ENCODE data around the gene UGT1A7.

DNA sequence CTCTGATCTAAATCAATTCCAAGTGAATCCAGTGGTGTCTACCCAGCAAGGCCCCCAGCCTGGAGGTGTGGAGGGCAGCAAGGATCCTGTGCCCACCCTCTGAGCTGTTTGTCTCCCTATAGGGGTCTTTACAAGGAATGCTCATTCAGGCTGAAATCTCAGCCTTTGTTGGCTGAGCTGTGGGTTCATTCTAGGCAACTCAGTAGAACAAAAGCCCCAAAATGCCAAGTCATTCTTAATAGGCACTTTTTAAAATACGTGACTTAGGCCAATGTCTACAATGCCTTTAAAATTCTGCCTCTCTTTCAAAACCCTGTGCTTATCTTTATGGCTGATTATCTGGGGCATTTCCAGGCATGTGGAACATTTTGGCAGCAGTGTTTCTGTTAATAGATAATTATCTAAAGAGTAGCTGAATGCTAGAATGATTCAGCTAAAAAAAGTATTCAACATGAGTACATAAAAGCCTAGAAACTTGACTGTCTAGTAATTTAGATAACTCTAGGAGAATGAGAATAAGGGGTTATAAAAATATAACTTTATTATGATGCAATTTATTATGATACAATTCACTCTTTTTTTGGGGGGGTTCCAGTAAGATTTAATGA, 18.4 kb downstream of the UGT1A7 start:
- TF ChIP-seq ZNF565 (CRISPR knock-in tag; conservative IDR thresholded peaks at IDR 0.05; ENCODE audit: low read depth) (no peak; the same call in 1 of the 2 replicates), RARB (CRISPR knock-in tag; IDR thresholded peaks at IDR 0.05) (no peak), ZFP3 (CRISPR knock-in tag; IDR thresholded peaks at IDR 0.05) (0 out of 2 replicates have a peak, but pooled peaks have one; percentile 63), GLIS3 (CRISPR knock-in tag; IDR thresholded peaks at IDR 0.05) (no peak), ZFP30 (CRISPR knock-in tag; IDR thresholded peaks at IDR 0.05) (no peak), ZC3H10 (CRISPR knock-in tag; IDR thresholded peaks at IDR 0.05) (no peak), SNAI2 (CRISPR knock-in tag; IDR thresholded peaks at IDR 0.05) (no peak), TCF4 (CRISPR knock-in tag; IDR thresholded peaks at IDR 0.05; ENCODE audit: borderline replicate concordance) (peak; percentile 71), ESRRG (CRISPR knock-in tag; IDR thresholded peaks at IDR 0.05) (no peak)
- TF ChIP-seq, protein P1, sequence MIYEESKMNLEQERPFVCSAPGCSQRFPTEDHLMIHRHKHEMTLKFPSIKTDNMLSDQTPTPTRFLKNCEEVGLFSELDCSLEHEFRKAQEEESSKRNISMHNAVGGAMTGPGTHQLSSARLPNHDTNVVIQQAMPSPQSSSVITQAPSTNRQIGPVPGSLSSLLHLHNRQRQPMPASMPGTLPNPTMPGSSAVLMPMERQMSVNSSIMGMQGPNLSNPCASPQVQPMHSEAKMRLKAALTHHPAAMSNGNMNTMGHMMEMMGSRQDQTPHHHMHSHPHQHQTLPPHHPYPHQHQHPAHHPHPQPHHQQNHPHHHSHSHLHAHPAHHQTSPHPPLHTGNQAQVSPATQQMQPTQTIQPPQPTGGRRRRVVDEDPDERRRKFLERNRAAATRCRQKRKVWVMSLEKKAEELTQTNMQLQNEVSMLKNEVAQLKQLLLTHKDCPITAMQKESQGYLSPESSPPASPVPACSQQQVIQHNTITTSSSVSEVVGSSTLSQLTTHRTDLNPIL (CRISPR knock-in tag; IDR thresholded peaks at IDR 0.05; ENCODE audit: low read depth) = peak; percentile 59; the same call in 1 of the 2 replicates
- TF ChIP-seq, protein P2, sequence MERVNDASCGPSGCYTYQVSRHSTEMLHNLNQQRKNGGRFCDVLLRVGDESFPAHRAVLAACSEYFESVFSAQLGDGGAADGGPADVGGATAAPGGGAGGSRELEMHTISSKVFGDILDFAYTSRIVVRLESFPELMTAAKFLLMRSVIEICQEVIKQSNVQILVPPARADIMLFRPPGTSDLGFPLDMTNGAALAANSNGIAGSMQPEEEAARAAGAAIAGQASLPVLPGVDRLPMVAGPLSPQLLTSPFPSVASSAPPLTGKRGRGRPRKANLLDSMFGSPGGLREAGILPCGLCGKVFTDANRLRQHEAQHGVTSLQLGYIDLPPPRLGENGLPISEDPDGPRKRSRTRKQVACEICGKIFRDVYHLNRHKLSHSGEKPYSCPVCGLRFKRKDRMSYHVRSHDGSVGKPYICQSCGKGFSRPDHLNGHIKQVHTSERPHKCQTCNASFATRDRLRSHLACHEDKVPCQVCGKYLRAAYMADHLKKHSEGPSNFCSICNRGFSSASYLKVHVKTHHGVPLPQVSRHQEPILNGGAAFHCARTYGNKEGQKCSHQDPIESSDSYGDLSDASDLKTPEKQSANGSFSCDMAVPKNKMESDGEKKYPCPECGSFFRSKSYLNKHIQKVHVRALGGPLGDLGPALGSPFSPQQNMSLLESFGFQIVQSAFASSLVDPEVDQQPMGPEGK (CRISPR knock-in tag; IDR thresholded peaks at IDR 0.05; ENCODE audit: borderline replicate concordance) = no peak
